Neural progenitor cell (in vitro differentiated cells): Measurements from ENCODE around the gene GTF3A. TPM values are rescaled to one million over a fixed set of nuclear protein-coding genes. Genes with fewer than 3 reads are reported as not detected.

Source experiments
- DNase-seq: peaks from one replicate; pipeline ENCODE4 v3.0.0-alpha.2; 2016; ENCODE audit warnings: low spot score
- H2AFZ ChIP-seq: fragments of 200-600 bp; sonication (generic); replicated peaks from 2 replicates; pipeline ENCODE4 v1.6.1; 2016; ENCODE audit warnings: antibody characterized with exemption
- H3F3A ChIP-seq: fragments of 200-600 bp; sonication (generic); 2 replicates; pipeline ENCODE4 v1.6.1; 2016; ENCODE audit warnings: antibody characterized with exemption, low read depth
- H3K27ac ChIP-seq: fragments of 200-600 bp; sonication (generic); 2 replicates; pipeline ENCODE4 v1.5.1; 2016; ENCODE audit warnings: mild to moderate bottlenecking
- H3K27me3 ChIP-seq: fragments of 200-600 bp; sonication (generic); 2 replicates; pipeline ENCODE4 v1.6.1; 2016; ENCODE audit warnings: mild to moderate bottlenecking, moderate library complexity
- H3K36me3 ChIP-seq: fragments of 200-600 bp; sonication (generic); 2 replicates; pipeline ENCODE4 v1.5.1; 2016
- H3K4me1 ChIP-seq: fragments of 200-600 bp; sonication (generic); 2 replicates; pipeline ENCODE4 v1.6.1; 2016; ENCODE audit warnings: mixed run types
- H3K4me2 ChIP-seq: fragments of 200-600 bp; sonication (generic); 2 replicates; pipeline ENCODE4 v1.6.1; 2016
- H3K4me3 ChIP-seq: fragments of 200-600 bp; sonication (generic); 2 replicates; pipeline ENCODE4 v1.5.1; 2016
- H3K79me2 ChIP-seq: fragments of 200-600 bp; sonication (generic); 2 replicates; pipeline ENCODE4 v1.6.1; 2016; ENCODE audit warnings: low read depth
- H3K9ac ChIP-seq: fragments of 200-600 bp; sonication (generic); 2 replicates; pipeline ENCODE4 v1.6.1; 2016
- H3K9me3 ChIP-seq: fragments of 200-600 bp; sonication (generic); 2 replicates; pipeline ENCODE4 v1.5.1; 2016; ENCODE audit warnings: low read depth
- H4K20me1 ChIP-seq: fragments of 200-600 bp; sonication (generic); 2 replicates; pipeline ENCODE4 v1.6.1; 2016; ENCODE audit warnings: low read depth
- H3K27ac Mint-ChIP-seq: 3 replicates; pipeline ENCODE4 v1.8.0; 2021; ENCODE audit warnings: mixed read lengths
- H3K27me3 Mint-ChIP-seq: 2 replicates; pipeline ENCODE4 v1.8.0; 2022; ENCODE audit warnings: low read depth, mild to moderate bottlenecking, inconsistent platforms, moderate library complexity, mixed read lengths; ENCODE audit not compliant: insufficient read depth
- H3K36me3 Mint-ChIP-seq: 3 replicates; pipeline ENCODE4 v1.8.0; 2021; ENCODE audit warnings: mixed read lengths
- H3K4me1 Mint-ChIP-seq: 3 replicates; pipeline ENCODE4 v1.8.0; 2021; ENCODE audit warnings: mixed read lengths
- H3K4me3 Mint-ChIP-seq: 3 replicates; pipeline ENCODE4 v1.8.0; 2021; ENCODE audit warnings: mild to moderate bottlenecking, moderate library complexity, mixed read lengths
- H3K9me3 Mint-ChIP-seq: 3 replicates; pipeline ENCODE4 v1.8.0; 2020; ENCODE audit warnings: mixed read lengths
- EZH2 ChIP-seq: fragments of 200-600 bp; sonication (generic); IDR thresholded peaks from 2 replicates; pipeline ENCODE4 v1.6.1; 2017; ENCODE audit warnings: antibody characterized with exemption, mild to moderate bottlenecking, moderate library complexity
- EZH2phosphoT487 ChIP-seq: fragments of 200-600 bp; sonication (generic); IDR thresholded peaks from 2 replicates; pipeline ENCODE4 v1.6.1; 2017; ENCODE audit warnings: antibody characterized with exemption
- total RNA-seq: library from RNA; depleted of rRNA; stranded (reverse); fragments of >200 nt; gene quantifications from 2 replicates; pipeline ENCODE4 v1.2.3, GENCODE V29; 2015; ENCODE audit warnings: low replicate concordance
- TF ChIP-seq, protein P1 (sequence below): fragments of 200-600 bp; sonication (generic); IDR thresholded peaks from 2 replicates; pipeline ENCODE4 v1.5.1; 2017; ENCODE audit warnings: antibody characterized with exemption, mild to moderate bottlenecking

Gene GTF3A
- total RNA-seq, 1 donor from 2014 or later = 126 TPM

DNA sequence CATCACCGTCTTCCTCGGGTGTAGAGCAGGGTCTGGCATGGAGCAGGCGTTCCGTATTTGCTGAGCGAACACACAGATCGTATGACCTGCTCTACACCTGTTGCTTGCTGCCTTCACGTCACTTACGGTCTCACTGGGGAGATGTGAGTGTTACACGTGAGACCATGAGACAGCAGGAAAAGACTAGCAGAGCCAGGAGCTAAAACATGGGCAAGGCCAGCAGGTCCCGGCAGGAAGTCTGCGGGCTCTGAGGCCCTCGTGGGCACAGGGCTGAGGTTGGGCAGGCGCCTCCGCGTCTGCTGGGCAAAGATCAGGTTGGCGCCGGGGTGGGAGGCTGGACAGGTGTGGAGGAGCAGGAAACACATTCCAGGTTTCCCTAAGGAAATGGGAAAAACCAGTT, 19.7 kb upstream of the GTF3A start:
- Histone ChIP-seq H3K27me3 (no peaks in the 10 kb centered on the region), H3K4me1 (peaks cover 9% of the 10 kb centered on the region), H3F3A (no peaks in the 10 kb centered on the region), H3K27ac (no peak overlapping the region), H3K9ac (no peak overlapping the region), H3K9me3 (no peaks in the 10 kb centered on the region), H2AFZ (no peak overlapping the region), H3K79me2 (no peaks in the 10 kb centered on the region), H3K4me3 (no peak overlapping the region), H3K4me2 (no peak overlapping the region), H3K36me3 (no peaks in the 10 kb centered on the region), H4K20me1 (no peaks in the 10 kb centered on the region)
- DNase-seq = no peak
- H3K4me3 Mint-ChIP-seq = no peak overlapping the region
- H3K27me3 Mint-ChIP-seq = peaks cover 3% of the 10 kb centered on the region
- no peaks in the 10 kb centered on the region for H3K36me3 Mint-ChIP-seq
- no peaks in the 10 kb centered on the region for H3K9me3 Mint-ChIP-seq
- H3K27ac Mint-ChIP-seq = no peak overlapping the region
- H3K4me1 Mint-ChIP-seq = peaks cover 14% of the 10 kb centered on the region
- TF ChIP-seq EZH2phosphoT487 (no peak), EZH2 (no peak)
- TF ChIP-seq, protein P1, sequence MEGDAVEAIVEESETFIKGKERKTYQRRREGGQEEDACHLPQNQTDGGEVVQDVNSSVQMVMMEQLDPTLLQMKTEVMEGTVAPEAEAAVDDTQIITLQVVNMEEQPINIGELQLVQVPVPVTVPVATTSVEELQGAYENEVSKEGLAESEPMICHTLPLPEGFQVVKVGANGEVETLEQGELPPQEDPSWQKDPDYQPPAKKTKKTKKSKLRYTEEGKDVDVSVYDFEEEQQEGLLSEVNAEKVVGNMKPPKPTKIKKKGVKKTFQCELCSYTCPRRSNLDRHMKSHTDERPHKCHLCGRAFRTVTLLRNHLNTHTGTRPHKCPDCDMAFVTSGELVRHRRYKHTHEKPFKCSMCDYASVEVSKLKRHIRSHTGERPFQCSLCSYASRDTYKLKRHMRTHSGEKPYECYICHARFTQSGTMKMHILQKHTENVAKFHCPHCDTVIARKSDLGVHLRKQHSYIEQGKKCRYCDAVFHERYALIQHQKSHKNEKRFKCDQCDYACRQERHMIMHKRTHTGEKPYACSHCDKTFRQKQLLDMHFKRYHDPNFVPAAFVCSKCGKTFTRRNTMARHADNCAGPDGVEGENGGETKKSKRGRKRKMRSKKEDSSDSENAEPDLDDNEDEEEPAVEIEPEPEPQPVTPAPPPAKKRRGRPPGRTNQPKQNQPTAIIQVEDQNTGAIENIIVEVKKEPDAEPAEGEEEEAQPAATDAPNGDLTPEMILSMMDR = no peak

DNA sequence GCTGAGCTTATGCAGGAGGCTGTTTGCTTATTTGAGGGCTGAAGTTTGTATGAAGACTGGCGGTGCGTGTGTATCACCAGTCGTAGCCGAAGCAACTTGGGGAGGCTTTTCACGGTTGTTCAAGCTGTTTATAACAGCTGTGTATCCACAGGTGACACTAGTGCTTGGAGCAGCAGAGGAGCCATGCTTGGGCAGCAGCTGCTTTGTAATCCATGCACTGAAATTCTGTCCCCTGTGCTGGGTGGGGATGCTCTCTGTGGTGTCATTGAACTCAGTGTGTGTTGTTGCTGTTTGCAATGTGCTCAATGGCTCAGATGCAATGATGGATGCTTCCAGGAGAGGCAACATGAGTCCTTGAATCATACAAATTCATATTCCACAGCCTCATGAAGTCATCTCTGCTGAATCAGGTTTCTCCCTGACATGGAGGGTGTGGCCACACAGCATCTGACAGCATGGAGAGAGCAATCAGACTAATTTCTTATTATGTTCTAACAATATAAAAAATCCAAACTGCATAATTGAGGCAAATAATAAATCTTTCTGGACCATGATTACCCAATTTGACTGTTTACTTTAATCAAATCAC, 18.8 kb upstream of the GTF3A start:
- H3K9me3 Mint-ChIP-seq = no peaks in the 10 kb centered on the region
- no peak overlapping the region for H3K4me3 Mint-ChIP-seq

DNA sequence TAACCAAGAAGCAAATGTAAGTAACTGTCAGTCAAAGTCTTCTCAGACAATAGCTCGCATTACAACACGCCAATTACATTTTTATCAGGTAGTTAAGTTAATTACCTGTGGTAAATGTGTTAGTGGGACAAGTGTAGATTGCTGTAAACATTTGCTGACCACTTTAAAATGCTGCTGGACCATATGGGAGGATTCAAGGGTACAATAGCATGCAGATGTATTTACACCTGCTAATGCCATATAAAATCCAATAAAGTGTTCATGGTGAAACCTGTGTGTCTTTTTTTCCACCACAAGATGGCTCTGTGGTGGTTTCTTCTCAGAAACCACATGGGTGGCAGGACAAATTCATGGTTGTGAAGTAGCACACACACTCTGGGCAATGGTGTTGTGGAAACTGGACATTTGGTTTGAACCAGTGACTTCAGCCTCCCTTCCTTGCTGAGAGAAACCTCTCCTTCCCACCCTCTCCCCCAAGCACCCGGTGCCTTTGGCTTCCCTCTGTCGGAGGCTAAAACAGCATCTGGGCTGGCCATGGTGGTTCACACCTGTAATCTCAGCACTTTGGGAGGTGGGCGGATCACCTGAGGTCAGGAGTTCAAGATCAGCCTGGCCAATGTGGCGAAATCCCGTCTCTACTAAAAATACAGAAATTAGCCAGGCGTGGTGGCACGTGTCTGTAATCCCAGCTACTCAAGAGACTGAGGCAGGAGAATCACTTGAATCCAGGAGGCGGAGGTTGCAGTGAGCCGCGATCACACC, 18.1 kb upstream of the GTF3A start:
- Mint-ChIP-seq H3K36me3 (no peaks in the 10 kb centered on the region), H3K27ac (no peak overlapping the region), H3K4me3 (no peak overlapping the region), H3K27me3 (peaks cover 3% of the 10 kb centered on the region), H3K4me1 (peaks cover 14% of the 10 kb centered on the region), H3K9me3 (no peaks in the 10 kb centered on the region)
- Histone ChIP-seq H4K20me1 (no peaks in the 10 kb centered on the region), H3F3A (no peaks in the 10 kb centered on the region), H3K4me1 (peaks cover 9% of the 10 kb centered on the region), H3K79me2 (no peaks in the 10 kb centered on the region), H3K9me3 (no peaks in the 10 kb centered on the region), H2AFZ (no peak overlapping the region), H3K36me3 (no peaks in the 10 kb centered on the region), H3K4me3 (no peak overlapping the region), H3K4me2 (no peak overlapping the region), H3K9ac (no peak overlapping the region), H3K27me3 (no peaks in the 10 kb centered on the region), H3K27ac (no peak overlapping the region)
- peak; percentile 31 for DNase-seq
- TF ChIP-seq EZH2 = no peak
- TF ChIP-seq, protein P1 = peak; percentile 51

More for the DNA sequence above, 18.8 kb upstream of the GTF3A start:
- H3K27ac ChIP-seq = no peak overlapping the region
- H3K9ac ChIP-seq = no peak overlapping the region
- no peaks in the 10 kb centered on the region for H3K27me3 ChIP-seq
- no peaks in the 10 kb centered on the region for H3K79me2 ChIP-seq
- no peaks in the 10 kb centered on the region for H4K20me1 ChIP-seq
- no peak overlapping the region for H2AFZ ChIP-seq
- Mint-ChIP-seq H3K27me3 (peaks cover 3% of the 10 kb centered on the region), H3K36me3 (no peaks in the 10 kb centered on the region), H3K4me1 (peaks cover 14% of the 10 kb centered on the region), H3K27ac (no peak overlapping the region)
- no peaks in the 10 kb centered on the region for H3K9me3 ChIP-seq
- no peak for DNase-seq
- TF ChIP-seq EZH2phosphoT487 (no peak), EZH2 (no peak)
- TF ChIP-seq, protein P1 = no peak
- no peak overlapping the region for H3K4me2 ChIP-seq
- no peaks in the 10 kb centered on the region for H3F3A ChIP-seq
- H3K4me1 ChIP-seq = peaks cover 9% of the 10 kb centered on the region
- H3K4me3 ChIP-seq = no peak overlapping the region
- no peaks in the 10 kb centered on the region for H3K36me3 ChIP-seq
